ENCODE data around the gene PPWD1.

DNA sequence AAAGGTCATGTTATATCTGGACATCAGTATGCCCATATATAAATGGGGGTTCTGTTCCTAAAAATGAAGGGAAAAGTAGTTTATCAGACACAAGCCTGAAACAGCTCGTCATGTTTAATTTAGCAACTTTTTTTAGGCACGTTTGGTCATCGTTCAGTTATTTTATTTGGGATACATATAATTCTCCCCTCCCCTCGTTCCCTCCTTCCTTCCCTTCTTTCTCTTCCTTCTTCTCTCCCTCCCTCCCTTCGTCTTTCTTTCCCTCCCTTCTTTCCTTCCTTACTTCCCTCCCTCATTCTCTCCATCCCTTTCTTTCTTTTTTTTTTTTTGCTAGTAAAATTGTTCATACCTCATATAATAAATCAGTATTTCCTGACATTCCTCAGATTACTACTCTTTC lies 3.4 kb downstream of the PPWD1 start:
- TF ChIP-seq HOXA7 (CRISPR knock-in tag; IDR thresholded peaks at IDR 0.05; ENCODE audit: borderline replicate concordance) = no peak
- TF ChIP-seq, protein P1, sequence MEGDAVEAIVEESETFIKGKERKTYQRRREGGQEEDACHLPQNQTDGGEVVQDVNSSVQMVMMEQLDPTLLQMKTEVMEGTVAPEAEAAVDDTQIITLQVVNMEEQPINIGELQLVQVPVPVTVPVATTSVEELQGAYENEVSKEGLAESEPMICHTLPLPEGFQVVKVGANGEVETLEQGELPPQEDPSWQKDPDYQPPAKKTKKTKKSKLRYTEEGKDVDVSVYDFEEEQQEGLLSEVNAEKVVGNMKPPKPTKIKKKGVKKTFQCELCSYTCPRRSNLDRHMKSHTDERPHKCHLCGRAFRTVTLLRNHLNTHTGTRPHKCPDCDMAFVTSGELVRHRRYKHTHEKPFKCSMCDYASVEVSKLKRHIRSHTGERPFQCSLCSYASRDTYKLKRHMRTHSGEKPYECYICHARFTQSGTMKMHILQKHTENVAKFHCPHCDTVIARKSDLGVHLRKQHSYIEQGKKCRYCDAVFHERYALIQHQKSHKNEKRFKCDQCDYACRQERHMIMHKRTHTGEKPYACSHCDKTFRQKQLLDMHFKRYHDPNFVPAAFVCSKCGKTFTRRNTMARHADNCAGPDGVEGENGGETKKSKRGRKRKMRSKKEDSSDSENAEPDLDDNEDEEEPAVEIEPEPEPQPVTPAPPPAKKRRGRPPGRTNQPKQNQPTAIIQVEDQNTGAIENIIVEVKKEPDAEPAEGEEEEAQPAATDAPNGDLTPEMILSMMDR (tag by site-specific recombination; IDR thresholded peaks at IDR 0.05) = no peak
- TF ChIP-seq ZNF19 (tag by site-specific recombination; IDR thresholded peaks at IDR 0.05; ENCODE audit: low read depth) = no peak

Data from HEK293 (cell line).